NCI-H146 (cell line): Measurements from ENCODE around the gene RETN.

Experiments
- DNase-seq: peaks from one replicate; lab custom pipeline; 2025; lab: John Stamatoyannopoulos, UW

Gene RETN

GRCh38 chr19:7668842-7669241 lies at the start of gene RETN:
TSS of gene RETN (plus strand) at chr19:7669049. CDS start at chr19:7669327, 278 bp downstream.
- no peak for DNase-seq

GRCh38 chr19:7619671-7620441 lies 49.0 kb upstream of the RETN start:
- no peak for DNase-seq

- no peak for DNase-seq
These were observed 48.1 kb upstream of the RETN start for GRCh38 chr19:7620442-7621412.

- no peak for DNase-seq
These were observed 45.7 kb upstream of the RETN start for GRCh38 chr19:7622933-7623685.

GRCh38 chr19:7623725-7624603 lies 44.9 kb upstream of the RETN start:
- DNase-seq, result no peak

GRCh38 chr19:7624810-7625209 lies 44.0 kb upstream of the RETN start:
- DNase-seq, result no peak

- no peak for DNase-seq
These were observed 43.0 kb upstream of the RETN start for GRCh38 chr19:7625763-7626372.

- DNase-seq, result no peak
These were observed 41.7 kb upstream of the RETN start for GRCh38 chr19:7627166-7627565.

- DNase-seq, result no peak
These were observed 40.1 kb upstream of the RETN start for GRCh38 chr19:7628589-7629311.

- DNase-seq, result peak; percentile 95
These were observed 39.3 kb upstream of the RETN start, which contains the start of the genes PET100 and XAB2 for GRCh38 chr19:7629347-7630054. TSS of gene PET100 (plus strand) at chr19:7629793. CDS start at chr19:7629834, 41 bp downstream. TSS of gene XAB2 (minus strand) at chr19:7629545. CDS start at chr19:7629527, 18 bp downstream.

GRCh38 chr19:7631577-7631976 lies 37.3 kb upstream of the RETN start:
- no peak for DNase-seq

- DNase-seq, result no peak
These were observed 36.3 kb upstream of the RETN start for GRCh38 chr19:7632340-7633203.

GRCh38 chr19:7633698-7634097 lies 35.2 kb upstream of the RETN start, which contains the start of gene PCP2:
TSS of gene PCP2 (minus strand) at chr19:7633719. CDS start at chr19:7633457, 262 bp downstream.
- DNase-seq, result peak; percentile 66

GRCh38 chr19:7635670-7636069 lies 33.2 kb upstream of the RETN start:
- DNase-seq, result no peak

GRCh38 chr19:7636317-7636690 lies 32.5 kb upstream of the RETN start:
- no peak for DNase-seq

GRCh38 chr19:7636691-7637373 lies 32.0 kb upstream of the RETN start, which contains the start of gene STXBP2:
TSS of gene STXBP2 (plus strand) at chr19:7637110. CDS start at chr19:7637150, 40 bp downstream.
- DNase-seq, result peak; percentile 66
